ENCODE results near the gene PDC. TPM values are rescaled to one million over a fixed set of nuclear protein-coding genes. Genes with fewer than 3 reads are reported as not detected.

Gene PDC
- total RNA-seq, 4 donors from 2014 or later: not detected

DNA sequence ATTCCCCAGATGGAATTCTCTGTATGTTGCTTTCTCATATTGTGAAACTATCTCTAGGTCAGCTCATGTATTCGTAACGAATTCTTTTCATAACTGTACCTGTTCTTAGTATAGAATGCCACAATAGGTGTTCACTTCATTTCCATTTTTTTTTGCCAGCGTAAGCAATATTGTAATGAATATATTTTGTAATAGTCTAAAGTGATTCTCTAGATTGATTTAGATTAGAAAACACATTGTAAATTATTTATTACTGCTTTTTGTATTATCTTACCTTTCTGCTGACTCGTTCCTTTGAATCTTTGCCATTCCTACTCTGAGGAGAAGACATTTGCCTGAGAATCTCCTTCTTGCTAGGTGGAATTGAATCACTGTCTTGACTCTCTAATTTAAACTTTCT is 14.8 kb downstream of the PDC start:
- Histone ChIP-seq H3K36me3 (no peaks in the 10 kb centered on the region), H3K4me3 (no peak overlapping the region), H3K9me3 (no peaks in the 10 kb centered on the region), H3K27me3 (no peaks in the 10 kb centered on the region), H3K4me1 (peaks cover 0 to 1% (median under 1%) of the 10 kb centered on the region in 4 donors), H3K27ac (replicated peaks in 1 of 4) (no peak overlapping the region)
- 95% methylated on average over 4 of the region's 4 CpGs for WGBS
- TF ChIP-seq, protein P1, sequence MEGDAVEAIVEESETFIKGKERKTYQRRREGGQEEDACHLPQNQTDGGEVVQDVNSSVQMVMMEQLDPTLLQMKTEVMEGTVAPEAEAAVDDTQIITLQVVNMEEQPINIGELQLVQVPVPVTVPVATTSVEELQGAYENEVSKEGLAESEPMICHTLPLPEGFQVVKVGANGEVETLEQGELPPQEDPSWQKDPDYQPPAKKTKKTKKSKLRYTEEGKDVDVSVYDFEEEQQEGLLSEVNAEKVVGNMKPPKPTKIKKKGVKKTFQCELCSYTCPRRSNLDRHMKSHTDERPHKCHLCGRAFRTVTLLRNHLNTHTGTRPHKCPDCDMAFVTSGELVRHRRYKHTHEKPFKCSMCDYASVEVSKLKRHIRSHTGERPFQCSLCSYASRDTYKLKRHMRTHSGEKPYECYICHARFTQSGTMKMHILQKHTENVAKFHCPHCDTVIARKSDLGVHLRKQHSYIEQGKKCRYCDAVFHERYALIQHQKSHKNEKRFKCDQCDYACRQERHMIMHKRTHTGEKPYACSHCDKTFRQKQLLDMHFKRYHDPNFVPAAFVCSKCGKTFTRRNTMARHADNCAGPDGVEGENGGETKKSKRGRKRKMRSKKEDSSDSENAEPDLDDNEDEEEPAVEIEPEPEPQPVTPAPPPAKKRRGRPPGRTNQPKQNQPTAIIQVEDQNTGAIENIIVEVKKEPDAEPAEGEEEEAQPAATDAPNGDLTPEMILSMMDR (IDR thresholded peaks at IDR 0.05): no peak
- no peak for TF ChIP-seq POLR2A (IDR thresholded peaks at IDR 0.05; ENCODE audit: low read depth)
- TF ChIP-seq POLR2AphosphoS5 (IDR thresholded peaks at IDR 0.05): no peak
- TF ChIP-seq EP300 (IDR thresholded peaks at IDR 0.05): no peak
- intact Hi-C loops (cut with DNase I): no loop called here
- no peak for DNase-seq (ENCODE audit: extremely low spot score)

DNA sequence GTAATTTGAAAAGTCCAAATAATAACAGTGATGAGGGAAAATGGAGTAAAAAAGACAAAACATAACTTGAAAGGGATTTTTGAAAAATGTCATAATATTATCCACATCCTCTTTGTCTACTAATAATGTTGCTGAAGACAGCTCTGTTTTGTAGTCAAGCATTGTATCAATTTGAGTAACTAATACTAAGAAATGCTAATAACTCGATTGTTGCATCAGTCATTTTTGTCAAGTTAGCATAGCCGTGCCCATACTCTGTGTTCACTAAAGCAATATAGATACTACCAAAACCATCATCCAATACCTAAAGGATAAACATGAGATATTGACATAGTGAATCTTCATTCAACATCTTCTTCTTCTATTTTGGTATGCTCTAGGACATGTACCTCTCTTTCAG is 17.3 kb downstream of the PDC start:
- H3K4me1 ChIP-seq: peaks cover 0 to 14% (median 8%) of the 10 kb centered on the region in 4 donors
- intact Hi-C loops (cut with DNase I): no loop called here
- no peak overlapping the region for H3K4me3 ChIP-seq
- H3K9me3 ChIP-seq: no peaks in the 10 kb centered on the region
- no peak overlapping the region for H3K27ac ChIP-seq (replicated peaks in 1 of 4)
- H3K27me3 ChIP-seq: no peaks in the 10 kb centered on the region
- TF ChIP-seq POLR2A (IDR thresholded peaks at IDR 0.05; ENCODE audit: low read depth): no peak
- no peak for DNase-seq (ENCODE audit: extremely low spot score)
- WGBS: 92% methylated on average over 2 of the region's 2 CpGs
- H3K36me3 ChIP-seq: no peaks in the 10 kb centered on the region

DNA sequence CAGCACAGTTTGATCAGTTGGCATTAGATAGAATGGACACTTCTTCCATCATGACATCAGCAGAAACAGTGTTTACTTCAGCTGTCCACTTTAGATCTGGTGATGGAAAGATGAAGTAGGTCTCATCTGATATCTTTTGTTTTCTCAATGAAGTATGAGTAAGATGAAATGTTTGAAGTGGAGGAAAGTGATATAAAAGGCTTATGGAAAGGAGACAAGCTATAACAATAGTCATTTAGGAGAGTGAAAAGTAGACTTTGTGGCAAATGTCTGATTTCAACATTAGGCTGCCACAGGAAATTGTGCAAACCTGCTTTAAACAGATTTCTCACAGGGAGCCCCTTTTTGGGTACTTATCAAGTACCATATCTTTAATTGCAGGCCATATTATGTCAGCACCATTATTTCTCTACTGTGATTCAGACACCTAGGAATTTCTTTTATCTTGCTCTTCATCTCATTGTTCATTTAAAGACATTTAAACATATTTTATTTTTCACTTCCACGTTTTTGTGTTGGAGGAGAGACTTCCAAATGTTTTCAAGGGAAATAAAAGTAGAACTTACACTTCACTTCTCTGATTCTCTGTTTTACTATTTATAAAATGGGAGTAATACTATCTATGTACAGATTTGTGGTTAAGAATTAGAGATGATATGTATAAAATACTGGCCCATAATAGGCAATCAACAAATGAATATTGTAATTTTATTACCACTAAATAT is 18.1 kb downstream of the PDC start:
- Histone ChIP-seq H3K27ac (replicated peaks in 1 of 4) (no peak overlapping the region), H3K4me3 (no peak overlapping the region), H3K4me1 (peaks cover 0 to 14% (median 8%) of the 10 kb centered on the region in 4 donors), H3K27me3 (no peaks in the 10 kb centered on the region), H3K9me3 (no peaks in the 10 kb centered on the region), H3K36me3 (no peaks in the 10 kb centered on the region)
- intact Hi-C loops (cut with DNase I): no loop called here
- DNase-seq (ENCODE audit: extremely low spot score): no peak
- TF ChIP-seq, protein P1 (IDR thresholded peaks at IDR 0.05): no peak
- TF ChIP-seq POLR2AphosphoS5 (IDR thresholded peaks at IDR 0.05): no peak
- TF ChIP-seq EP300 (IDR thresholded peaks at IDR 0.05): no peak
- no peak for TF ChIP-seq POLR2A (IDR thresholded peaks at IDR 0.05; ENCODE audit: low read depth)
- 24% methylated on average over 1 of the region's 1 CpG for WGBS

DNA sequence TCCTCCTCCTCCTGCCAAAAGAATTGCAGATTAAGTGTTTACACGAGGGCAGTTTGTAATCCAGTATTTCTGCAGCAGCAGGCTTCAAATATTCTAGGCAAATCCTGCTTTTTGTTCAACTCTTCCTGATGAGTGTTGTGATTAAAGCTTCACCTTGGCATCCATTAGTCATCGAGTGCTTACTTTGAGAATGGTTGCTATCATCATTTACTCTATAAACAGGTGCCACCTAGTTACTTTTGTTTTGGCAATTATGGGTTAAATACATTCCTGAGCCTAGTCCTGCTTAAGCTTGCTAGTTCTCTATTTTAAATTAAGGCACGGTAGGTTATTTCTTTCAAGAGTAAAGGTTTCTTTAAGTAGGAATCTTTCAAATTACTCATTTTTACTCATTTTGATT is 20.3 kb downstream of the PDC start:
- intact Hi-C loops (cut with DNase I): no loop called here
- Histone ChIP-seq H3K4me3 (no peak overlapping the region), H3K4me1 (peaks cover 0 to 14% (median 8%) of the 10 kb centered on the region in 4 donors), H3K9me3 (no peaks in the 10 kb centered on the region), H3K36me3 (no peaks in the 10 kb centered on the region), H3K27me3 (no peaks in the 10 kb centered on the region), H3K27ac (replicated peaks in 1 of 4) (no peak overlapping the region)
- 23% methylated on average over 3 of the region's 3 CpGs for WGBS
- no peak for DNase-seq (ENCODE audit: extremely low spot score)
- no peak for TF ChIP-seq POLR2A (IDR thresholded peaks at IDR 0.05; ENCODE audit: low read depth)
- TF ChIP-seq, protein P1 (IDR thresholded peaks at IDR 0.05): no peak
- no peak for TF ChIP-seq POLR2AphosphoS5 (IDR thresholded peaks at IDR 0.05)
- no peak for TF ChIP-seq EP300 (IDR thresholded peaks at IDR 0.05)

DNA sequence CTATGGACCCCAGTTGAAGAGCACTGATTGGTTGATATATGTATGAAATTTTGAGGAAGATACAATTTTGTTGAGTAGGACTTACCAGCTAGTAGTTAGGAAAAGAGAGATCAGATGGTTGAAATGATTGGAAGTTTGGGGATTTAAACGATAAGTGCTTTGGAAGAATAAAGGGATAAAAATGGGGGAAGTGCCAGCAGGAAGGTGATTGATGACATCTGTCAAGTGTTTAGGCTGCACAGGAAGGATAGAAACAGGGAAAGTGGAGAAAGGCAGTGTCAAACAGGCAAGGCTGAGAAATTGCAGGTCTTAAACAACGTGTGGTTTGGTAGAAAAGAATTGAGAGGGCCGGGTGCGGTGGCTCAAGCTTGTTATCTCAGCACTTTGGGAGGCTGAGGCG is 22.3 kb downstream of the PDC start:
- H3K9me3 ChIP-seq: no peaks in the 10 kb centered on the region
- no peak overlapping the region for H3K4me3 ChIP-seq
- TF ChIP-seq, protein P1 (IDR thresholded peaks at IDR 0.05): no peak
- TF ChIP-seq POLR2A (IDR thresholded peaks at IDR 0.05; ENCODE audit: low read depth): no peak
- no peak for TF ChIP-seq EP300 (IDR thresholded peaks at IDR 0.05)
- TF ChIP-seq POLR2AphosphoS5 (IDR thresholded peaks at IDR 0.05): no peak
- no peak overlapping the region for H3K27ac ChIP-seq (replicated peaks in 1 of 4)
- H3K27me3 ChIP-seq: no peaks in the 10 kb centered on the region
- H3K4me1 ChIP-seq: peaks cover 0 to 14% (median 8%) of the 10 kb centered on the region in 4 donors
- no peak for DNase-seq (ENCODE audit: extremely low spot score)
- intact Hi-C loops (cut with DNase I): no loop called here
- no peaks in the 10 kb centered on the region for H3K36me3 ChIP-seq
- 84% methylated on average over 5 of the region's 5 CpGs for WGBS

Measured in esophagus muscularis mucosa (tissue), 4 donors.